WTC11 (cell line): ENCODE data around the gene DCHS2. TPM values are rescaled to one million over a fixed set of nuclear protein-coding genes. Genes with fewer than 3 reads are reported as not detected.

ENCODE experiments used
- ATAC-seq: fragments of 200-7000 bp; cut with Tn5 transposase; 2 replicates; pipeline ENCODE4 v1.10.0; 2021; ENCODE audit warnings: mild to moderate bottlenecking, moderate library complexity
- CTCF ChIA-PET: fragments of 300-600 bp; sonication (Branson Sonifier 250); formaldehyde crosslinking; loops from one replicate; lab custom pipeline; 2021; ENCODE audit warnings: antibody characterized with exemption; lab: Charles Lee
- POLR2A ChIA-PET: fragments of 350-600 bp; sonication (Branson Sonifier 250); formaldehyde crosslinking; loops from one replicate; lab custom pipeline; 2021; ENCODE audit warnings: antibody characterized with exemption; lab: Charles Lee
- DNase-seq: peaks from one replicate; pipeline ENCODE4 v3.0.0; 2021; ENCODE audit warnings: low spot score
- H3K27ac Mint-ChIP-seq: 2 replicates; pipeline ENCODE4 v1.8.0; 2021; ENCODE audit warnings: mixed read lengths
- H3K27me3 Mint-ChIP-seq: 2 replicates; pipeline ENCODE4 v1.8.0; 2021; ENCODE audit warnings: low read depth, mild to moderate bottlenecking, moderate library complexity, mixed read lengths
- H3K36me3 Mint-ChIP-seq: 2 replicates; pipeline ENCODE4 v1.8.0; 2021; ENCODE audit warnings: mixed read lengths
- H3K4me1 Mint-ChIP-seq: 2 replicates; pipeline ENCODE4 v1.8.0; 2022; ENCODE audit warnings: mixed read lengths
- H3K4me3 Mint-ChIP-seq: 2 replicates; pipeline ENCODE4 v1.8.0; 2021; ENCODE audit warnings: mild to moderate bottlenecking, moderate library complexity, mixed read lengths
- H3K9me3 Mint-ChIP-seq: 2 replicates; pipeline ENCODE4 v1.8.0; 2021; ENCODE audit warnings: mixed read lengths
- ARID4B ChIP-seq: sonication (generic); formaldehyde crosslinking; IDR thresholded peaks from 2 replicates; pipeline ENCODE4 v1.8.0; 2023; ENCODE audit warnings: missing genetic modification reagents, mild to moderate bottlenecking, borderline replicate concordance
- E2F4 ChIP-seq: sonication (generic); formaldehyde crosslinking; IDR thresholded peaks from 2 replicates; pipeline ENCODE4 v1.8.1; 2022; ENCODE audit warnings: low read depth, mild to moderate bottlenecking, moderate library complexity, missing genetic modification reagents, borderline replicate concordance
- E2F5 ChIP-seq: sonication (generic); formaldehyde crosslinking; IDR thresholded peaks from 2 replicates; pipeline ENCODE4 v1.8.1; 2022; ENCODE audit warnings: mild to moderate bottlenecking, moderate library complexity, missing genetic modification reagents
- ETV6 ChIP-seq: sonication (generic); formaldehyde crosslinking; IDR thresholded peaks from 2 replicates; pipeline ENCODE4 v1.8.1; 2022; ENCODE audit warnings: mild to moderate bottlenecking, missing genetic modification reagents
- FOXP1 ChIP-seq: sonication (generic); formaldehyde crosslinking; IDR thresholded peaks from 2 replicates; pipeline ENCODE4 v1.8.0; 2022; ENCODE audit warnings: missing genetic modification reagents, mild to moderate bottlenecking, moderate library complexity, borderline replicate concordance
- GTF2I ChIP-seq: fragments of 250-450 bp; sonication (Bioruptor Pico); conservative IDR thresholded peaks from 2 replicates; pipeline ENCODE4 v1.4.0; 2021; ENCODE audit warnings: mild to moderate bottlenecking
- NFYB ChIP-seq: sonication (generic); formaldehyde crosslinking; conservative IDR thresholded peaks from 2 replicates; pipeline ENCODE4 v1.8.0; 2022; ENCODE audit warnings: low read depth, missing genetic modification reagents
- NR2C2 ChIP-seq: sonication (generic); formaldehyde crosslinking; IDR thresholded peaks from 2 replicates; pipeline ENCODE4 v1.8.0; 2022; ENCODE audit warnings: mild to moderate bottlenecking, missing genetic modification reagents
- OVOL2 ChIP-seq: fragments of 250-450 bp; sonication (Bioruptor Pico); IDR thresholded peaks from 2 replicates; pipeline ENCODE4 v1.9.0; 2021; ENCODE audit warnings: mild to moderate bottlenecking, borderline replicate concordance
- PRRX2 ChIP-seq: fragments of 250-450 bp; sonication (Bioruptor Pico); IDR thresholded peaks from 2 replicates; pipeline ENCODE4 v1.8.0; 2021; ENCODE audit warnings: mild to moderate bottlenecking
- TP53 ChIP-seq: sonication (generic); formaldehyde crosslinking; IDR thresholded peaks from 2 replicates; pipeline ENCODE4 v1.8.1; 2023; ENCODE audit warnings: mild to moderate bottlenecking, missing genetic modification reagents
- ZNF121 ChIP-seq: sonication (generic); formaldehyde crosslinking; IDR thresholded peaks from 2 replicates; pipeline ENCODE4 v1.8.0; 2023; ENCODE audit warnings: missing genetic modification reagents
- ZNF263 ChIP-seq: sonication (generic); formaldehyde crosslinking; IDR thresholded peaks from 2 replicates; pipeline ENCODE4 v1.8.1; 2022; ENCODE audit warnings: low read depth, mild to moderate bottlenecking, moderate library complexity, missing genetic modification reagents
- ZNF512 ChIP-seq: sonication (generic); formaldehyde crosslinking; IDR thresholded peaks from 2 replicates; pipeline ENCODE4 v1.8.1; 2022; ENCODE audit warnings: missing genetic modification reagents, borderline replicate concordance
- ZNF532 ChIP-seq: fragments of 250-450 bp; sonication (Bioruptor Pico); IDR thresholded peaks from 2 replicates; pipeline ENCODE4 v1.9.0; 2021; ENCODE audit warnings: mild to moderate bottlenecking, borderline replicate concordance
- total RNA-seq: library from RNA; stranded (reverse); gene quantifications from 3 replicates; pipeline ENCODE4 v1.2.3, GENCODE V29; 2021

DCHS2 gene
- total RNA-seq, 1 experiment from 2014 or later, result 1.3 TPM

- TF ChIP-seq NR2C2 (no peak), ZNF121 (CRISPR knock-in tag) (no peak)
Observed at GRCh38 chr4:154211506-154211905, 280.1 kb downstream of the DCHS2 start (continued).

GRCh38 chr4:154208424-154208823 is 283.2 kb downstream of the DCHS2 start:
- no peak overlapping the region for H3K27ac Mint-ChIP-seq
- no peaks in the 10 kb centered on the region for H3K27me3 Mint-ChIP-seq
- ATAC-seq (peak; percentile 99), DNase-seq (peak; percentile 44)
- H3K4me3 Mint-ChIP-seq, result no peak overlapping the region
- ChIA-PET CTCF (no interaction called here), POLR2A (no interaction called here)
- H3K9me3 Mint-ChIP-seq, result peaks cover 7% of the 10 kb centered on the region
- TF ChIP-seq FOXP1, result no peak
- TF ChIP-seq ZNF532, result no peak
- TF ChIP-seq TP53 (CRISPR knock-in tag), result no peak
- TF ChIP-seq PRRX2 (CRISPR knock-in tag), result no peak
- 0 out of 2 replicates have a peak, but pooled peaks cover 2% of the 10 kb centered on the region for H3K36me3 Mint-ChIP-seq
- peaks cover 6% of the 10 kb centered on the region for H3K4me1 Mint-ChIP-seq

GRCh38 chr4:154205471-154205870 is 286.1 kb downstream of the DCHS2 start:
- H3K27me3 Mint-ChIP-seq, result no peaks in the 10 kb centered on the region
- H3K27ac Mint-ChIP-seq, result no peak overlapping the region
- no peak overlapping the region for H3K4me3 Mint-ChIP-seq
- ChIA-PET POLR2A (no interaction called here), CTCF (no interaction called here)
- ATAC-seq (no peak), DNase-seq (no peak)
- peaks cover 3% of the 10 kb centered on the region; the same call in 1 of the 2 replicates for H3K9me3 Mint-ChIP-seq
- 0 out of 2 replicates have a peak, but pooled peaks cover 2% of the 10 kb centered on the region for H3K36me3 Mint-ChIP-seq
- H3K4me1 Mint-ChIP-seq, result peaks cover 6% of the 10 kb centered on the region
- TF ChIP-seq NFYB (CRISPR knock-in tag) (no peak), E2F4 (CRISPR knock-in tag) (no peak), GTF2I (CRISPR knock-in tag) (no peak), OVOL2 (CRISPR knock-in tag) (no peak), E2F5 (CRISPR knock-in tag) (no peak), ZNF263 (no peak), ETV6 (CRISPR knock-in tag) (no peak), ARID4B (CRISPR knock-in tag) (no peak), ZNF512 (CRISPR knock-in tag) (no peak), ZNF532 (no peak), FOXP1 (no peak)
